ENCODE data around the gene TMEM161A.
"Not testable (repeated sequence)": the region's sequence is repeated elsewhere in the genome, so short reads cannot be mapped to it uniquely, and the experiment has no call there.

The TMEM161A gene

GRCh38 chr19:19155495-19156219 lies 17.4 kb upstream of the TMEM161A start:
- no peak for DNase-seq (ENCODE audit: low read depth in 2 of 2)

DNA sequence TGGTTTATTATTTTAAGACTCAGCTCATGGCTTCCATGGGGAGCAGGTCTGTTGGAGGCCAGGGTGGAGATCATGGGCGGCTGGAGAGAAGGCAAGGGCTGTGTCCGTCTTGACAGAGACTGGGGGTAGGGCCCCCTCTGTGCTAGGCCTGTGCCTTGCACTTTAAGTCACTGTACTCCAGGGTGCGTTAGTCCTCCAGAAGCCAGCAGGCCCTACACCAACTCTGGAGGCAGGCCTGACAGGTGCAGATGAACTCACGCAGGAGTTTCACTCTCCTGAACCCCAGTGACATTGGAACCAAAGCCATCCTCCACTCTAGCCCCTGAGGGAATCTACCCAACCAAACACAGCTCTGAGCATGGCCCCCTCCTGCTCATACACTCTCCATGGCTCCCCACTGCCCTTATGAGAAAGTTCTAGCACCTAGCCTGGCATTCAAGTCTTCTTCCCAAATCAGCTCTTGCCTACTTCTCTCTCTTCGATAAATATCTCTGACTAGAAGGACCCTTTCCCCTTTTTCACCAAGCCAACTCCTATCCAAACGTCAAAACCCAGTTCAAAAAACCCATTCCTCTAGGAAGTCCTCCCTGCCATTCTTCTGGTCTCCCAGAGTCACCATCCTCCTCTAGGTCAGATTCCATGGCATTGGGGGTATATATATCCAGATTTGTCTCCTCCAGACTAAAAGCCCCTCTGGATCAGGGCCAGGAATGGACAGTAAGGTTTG lies 16.7 kb upstream of the TMEM161A start:
- no peak for DNase-seq (ENCODE audit: low read depth in 2 of 2)

DNA sequence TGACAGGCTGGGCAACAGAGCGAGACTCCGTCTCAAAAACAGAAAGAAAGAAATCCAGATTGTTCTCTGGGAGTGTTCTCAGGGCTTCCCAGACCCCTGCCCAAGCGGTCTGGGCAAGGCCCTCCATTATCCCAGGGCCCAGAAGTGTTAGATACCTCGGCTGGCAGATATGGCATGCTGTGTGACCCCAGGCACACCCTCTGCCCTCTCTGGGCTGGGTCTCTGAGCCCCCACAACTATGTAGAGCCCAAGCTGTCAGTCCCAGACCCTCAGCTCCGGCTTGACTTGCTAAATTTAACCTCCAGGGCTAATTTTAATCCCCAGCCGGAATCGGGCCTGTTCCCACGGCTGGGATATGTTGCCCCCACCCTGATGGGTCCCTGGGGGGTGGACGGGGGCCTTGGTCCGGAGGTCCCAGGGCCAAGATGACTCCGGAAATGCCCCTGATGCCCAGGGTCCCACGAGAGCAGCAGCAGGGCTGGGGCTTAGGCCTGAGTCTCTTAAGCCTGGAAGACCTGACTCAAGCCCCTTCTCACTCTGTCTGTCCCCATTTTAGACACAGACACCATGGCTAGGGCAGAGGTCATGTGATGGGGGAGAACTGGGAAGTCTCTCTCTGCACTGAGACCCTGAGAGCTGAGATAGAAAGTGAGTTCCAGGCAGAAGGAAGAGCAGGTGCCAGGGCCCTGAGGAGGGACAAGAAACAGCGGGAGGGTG lies 14.5 kb upstream of the TMEM161A start:
- DNase-seq (ENCODE audit: low read depth in 2 of 2) = no peak

DNA sequence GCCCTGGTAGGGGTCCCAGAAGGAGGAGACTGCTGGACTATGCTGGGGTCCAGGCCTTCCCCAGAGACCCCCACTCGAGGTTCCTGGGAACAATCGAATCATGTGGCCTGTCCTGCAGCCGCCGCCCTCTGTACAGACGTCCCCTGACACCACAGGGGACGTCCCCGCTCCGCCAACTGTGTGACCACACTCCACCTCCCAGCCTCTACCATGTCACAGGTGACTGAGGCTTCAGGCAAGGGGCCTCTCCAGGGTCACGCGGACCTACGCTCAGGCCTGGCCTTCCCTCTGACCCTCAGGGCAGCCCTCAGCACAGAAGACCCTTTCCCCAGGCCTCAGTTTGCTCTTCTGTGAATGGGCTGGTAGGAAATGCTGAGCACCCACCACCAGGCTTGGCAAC lies 13.1 kb upstream of the TMEM161A start:
- no peak for DNase-seq (ENCODE audit: low read depth in 2 of 2)

- DNase-seq (ENCODE audit: low read depth in 2 of 2) = no peak
Observed at GRCh38 chr19:19149435-19149834, 11.2 kb upstream of the TMEM161A start.

GRCh38 chr19:19148504-19148903 lies 10.2 kb upstream of the TMEM161A start:
- DNase-seq (ENCODE audit: low read depth in 2 of 2) = not testable (repeated sequence)

DNA sequence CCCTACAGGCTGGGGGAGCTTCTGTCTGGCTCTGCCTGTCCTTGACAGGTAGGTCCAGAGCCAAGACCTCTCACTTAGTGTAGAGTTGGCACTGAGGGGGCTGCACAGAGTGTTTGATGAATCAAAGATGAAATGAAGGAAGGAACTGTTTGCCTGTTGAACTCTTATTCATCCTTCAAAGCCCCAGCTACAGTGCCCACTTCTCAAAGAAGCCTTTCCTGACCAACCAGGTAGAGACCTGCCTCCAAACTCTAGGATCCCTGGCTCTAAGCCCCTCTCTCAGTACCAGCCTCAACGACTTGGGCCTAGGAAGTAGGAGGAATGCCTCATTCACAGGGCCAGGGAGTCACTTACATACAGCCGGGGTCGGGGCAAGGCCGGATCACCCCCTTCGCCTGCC lies 9.1 kb upstream of the TMEM161A start:
- no peak for DNase-seq (ENCODE audit: low read depth in 2 of 2)

GRCh38 chr19:19146865-19147264 lies 8.6 kb upstream of the TMEM161A start:
- DNase-seq (ENCODE audit: low read depth in 2 of 2) = no peak

- DNase-seq (ENCODE audit: low read depth in 2 of 2) = peak; percentile 75 to 89
Observed at GRCh38 chr19:19145684-19146608, 7.7 kb upstream of the TMEM161A start.

DNA sequence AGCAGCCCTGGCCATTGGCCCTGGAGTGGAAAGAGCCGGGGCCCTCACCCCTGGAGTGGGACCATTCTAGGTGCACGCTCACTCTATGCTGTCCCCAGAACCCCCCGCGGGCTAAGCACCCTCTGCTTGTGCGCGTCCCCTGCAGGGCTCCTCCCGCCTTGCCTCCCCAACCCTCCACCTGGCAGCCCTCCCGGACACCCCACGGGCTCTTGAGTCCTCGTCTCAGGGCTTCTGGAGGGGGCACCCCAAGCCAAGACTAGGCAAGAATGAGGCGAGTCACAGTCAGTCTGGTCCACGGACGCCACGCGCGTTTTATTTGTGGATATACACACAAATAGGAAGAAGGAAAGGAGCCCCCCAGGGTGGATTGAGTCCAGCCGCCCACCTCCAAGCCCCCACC lies 7.0 kb upstream of the TMEM161A start:
- DNase-seq (ENCODE audit: low read depth in 2 of 2) = no peak

- DNase-seq (ENCODE audit: low read depth in 2 of 2) = no peak
Observed at GRCh38 chr19:19142347-19142746, 4.1 kb upstream of the TMEM161A start.

- no peak for DNase-seq (ENCODE audit: low read depth in 2 of 2)
Observed at GRCh38 chr19:19140476-19140875, 2.2 kb upstream of the TMEM161A start.

- DNase-seq (ENCODE audit: low read depth in 2 of 2) = no peak
Observed at GRCh38 chr19:19139876-19140229, 1.6 kb upstream of the TMEM161A start.

DNA sequence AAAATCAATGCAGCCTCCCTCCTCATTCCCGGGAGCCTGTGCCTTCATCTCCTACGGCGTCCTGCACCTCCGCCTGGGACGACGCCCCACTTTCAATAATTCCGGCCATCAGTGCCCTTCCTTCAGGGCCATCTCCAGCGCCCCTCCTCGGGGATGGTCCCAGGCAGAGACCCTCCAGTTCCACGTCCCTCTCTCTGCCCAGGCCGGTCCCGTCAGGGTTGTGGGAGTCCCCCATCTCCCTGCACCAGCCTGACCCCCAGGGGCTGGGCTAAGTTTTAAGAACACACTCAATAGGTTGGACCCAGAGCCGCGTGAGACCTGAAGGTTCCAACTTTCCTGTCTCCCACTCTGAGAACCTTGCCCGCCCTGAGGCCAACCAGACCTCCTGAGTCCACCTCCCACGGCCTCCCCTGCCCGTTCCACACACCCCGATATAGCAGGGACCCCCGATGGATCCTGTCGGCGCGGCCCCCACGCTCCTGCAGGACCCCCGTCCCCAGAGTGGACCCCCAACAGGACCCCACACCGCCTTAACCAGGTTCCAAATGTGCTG lies 646 bp downstream of the TMEM161A start:
- DNase-seq (ENCODE audit: low read depth in 2 of 2) = no peak

- not testable (repeated sequence) for DNase-seq (ENCODE audit: low read depth in 2 of 2)
Observed at GRCh38 chr19:19135713-19136112, 2.6 kb downstream of the TMEM161A start.

DNA sequence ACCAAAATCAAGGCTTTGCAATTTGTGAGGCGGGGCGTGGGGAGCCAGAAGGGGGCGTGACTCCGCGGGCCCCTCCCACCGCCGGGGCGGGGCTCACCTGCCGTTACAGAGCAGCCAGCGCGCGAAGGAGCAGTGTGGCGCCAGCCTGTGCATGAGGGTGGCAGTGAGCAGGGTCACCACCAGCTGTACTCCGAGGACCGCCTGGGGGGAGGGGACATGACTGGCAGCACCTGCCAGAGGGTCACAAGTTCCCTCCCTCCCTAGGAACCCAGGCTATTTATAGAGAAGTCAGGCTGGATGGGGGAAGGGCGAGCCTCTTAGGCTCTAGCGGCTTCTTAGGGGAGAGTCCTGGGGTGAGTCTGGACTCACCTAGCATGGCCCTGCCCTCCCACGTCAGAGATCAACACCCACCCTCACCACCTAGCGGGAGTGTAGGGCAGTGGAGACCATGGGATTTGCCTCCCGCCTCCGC lies 3.6 kb downstream of the TMEM161A start:
- DNase-seq (ENCODE audit: low read depth in 2 of 2) = peak in 1 of 2 experiments; percentile 22

GRCh38 chr19:19133985-19134384 lies 4.3 kb downstream of the TMEM161A start:
- no peak for DNase-seq (ENCODE audit: low read depth in 2 of 2)

DNA sequence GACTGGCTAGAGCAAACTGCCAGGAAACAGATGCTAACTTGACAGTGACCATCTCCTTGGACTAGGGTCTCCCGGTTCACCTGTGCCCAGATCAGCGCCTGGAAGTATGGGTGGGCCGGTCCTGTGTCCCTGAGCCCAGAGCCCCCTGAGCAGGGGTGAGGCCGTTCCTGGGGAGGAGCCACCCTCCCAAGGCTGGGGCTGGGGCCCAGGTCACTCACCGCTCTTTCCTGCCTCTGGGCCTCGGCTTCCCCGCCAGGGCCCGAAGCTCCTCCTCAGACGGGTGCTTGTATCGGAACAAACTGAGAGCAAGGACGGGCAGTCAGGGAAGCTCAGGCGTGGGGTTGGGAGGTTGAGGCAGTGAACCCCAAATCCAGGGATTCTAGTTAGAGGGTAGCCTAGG lies 5.4 kb downstream of the TMEM161A start:
- no peak for DNase-seq (ENCODE audit: low read depth in 2 of 2)

GRCh38 chr19:19131989-19132388 lies 6.3 kb downstream of the TMEM161A start:
- no peak for DNase-seq (ENCODE audit: low read depth in 2 of 2)

GRCh38 chr19:19126102-19126501 lies 12.2 kb downstream of the TMEM161A start:
- no peak for DNase-seq (ENCODE audit: low read depth in 2 of 2)

DNA sequence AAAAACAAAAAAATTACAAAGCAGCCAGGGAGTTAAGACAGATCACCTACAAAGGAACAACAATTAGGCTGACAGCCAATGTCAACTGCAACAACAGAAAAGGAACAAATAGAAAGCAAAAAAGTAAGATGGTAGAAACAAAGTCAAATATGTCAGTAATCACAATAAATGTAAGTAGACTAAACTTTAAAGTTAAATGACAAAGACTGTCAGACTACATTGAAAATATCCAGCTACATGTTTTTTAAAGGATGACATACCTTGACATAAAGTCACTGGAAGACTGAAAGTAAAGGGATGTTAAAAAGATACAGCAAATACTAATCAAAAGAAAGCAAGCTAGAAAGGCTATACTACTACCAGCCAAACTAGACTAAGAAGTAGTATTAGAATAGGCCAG lies 14.9 kb downstream of the TMEM161A start:
- DNase-seq (ENCODE audit: low read depth in 2 of 2) = no peak

Measured in stimulated activated CD4-positive, alpha-beta T cell treated with anti-CD3 and anti-CD28 coated beads, Interleukin-12 subunit alpha, Interleukin-12 subunit beta, amount 100 ng/mL, for 24 hours (primary cell).